ENCODE data around the gene PLD1. TPM values are rescaled to one million over a fixed set of nuclear protein-coding genes. Genes with fewer than 3 reads are reported as not detected.

The PLD1 gene
- total and polyA plus RNA-seq, 2 of the 8 experiments (the other 6 are each of a cell fraction or from before 2014, with no cell fraction given): 1.2 to 2.6 TPM

DNA sequence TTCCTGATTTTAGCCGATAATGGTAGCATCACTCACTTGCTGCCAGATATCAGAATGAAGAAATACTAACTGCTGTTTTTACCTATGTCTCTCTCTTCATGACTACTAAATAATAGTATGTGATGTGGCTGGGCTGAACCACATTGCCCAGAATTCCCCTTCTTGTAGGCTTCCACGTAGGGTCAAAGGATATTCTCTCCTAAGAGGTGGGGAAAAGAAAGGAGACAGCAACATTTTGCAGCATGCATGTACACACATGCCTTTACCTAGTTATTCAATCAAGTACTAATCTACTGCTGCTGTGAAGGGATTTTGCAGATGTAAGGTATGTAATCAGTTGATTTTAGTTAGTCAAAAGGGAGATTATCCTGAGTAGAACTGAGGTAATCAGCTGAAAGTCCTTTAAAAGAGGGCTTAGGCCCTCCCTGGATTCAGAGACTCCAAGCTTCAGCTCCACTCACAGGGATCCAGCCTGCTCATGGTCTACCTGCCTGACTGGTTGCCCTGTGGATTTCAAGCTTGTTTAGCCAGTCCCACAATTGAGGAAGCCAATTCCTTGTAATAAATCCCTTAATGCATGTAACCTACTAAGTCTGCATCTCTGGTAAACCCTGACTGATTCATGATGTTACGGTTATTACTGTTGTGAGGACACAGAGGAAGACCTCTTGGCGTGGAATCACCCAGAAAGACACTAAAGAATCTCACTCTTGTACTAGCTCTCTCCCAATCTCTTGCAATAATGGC lies 20.4 kb downstream of the PLD1 start:
- no peak overlapping the region for H2BK12ac ChIP-seq (ENCODE audit: low read depth, low read length)
- H3K4me2 ChIP-seq (ENCODE audit: insufficient read depth in 1 of 2, low read depth in 2 of 2, low read length in 2 of 2): no peak overlapping the region
- no peak overlapping the region for H3K56ac ChIP-seq (replicated peaks; ENCODE audit: insufficient read length, low read depth, low read length)
- H3K27me3 ChIP-seq (replicated peaks in 1 of 4; ENCODE audit: control insufficient read depth in 3 of 4, extremely low read depth in 1 of 4, insufficient read depth in 3 of 4, low read length in 3 of 4): no peaks in the 10 kb centered on the region
- H3K27ac ChIP-seq (ENCODE audit: low read depth, low read length): no peak overlapping the region
- H3K4me1 ChIP-seq (replicated peaks in 1 of 4; ENCODE audit: control insufficient read depth in 3 of 4, insufficient read depth in 4 of 4, low read length in 3 of 4): peaks cover 0 to 3% (median 3%) of the 10 kb centered on the region in 4 experiments; a peak in 3 of 7 replicates
- H2AK5ac ChIP-seq (ENCODE audit: low read depth, low read length): no peak overlapping the region
- H2BK120ac ChIP-seq (replicated peaks; ENCODE audit: low read depth, low read length): peak overlapping the region; percentile 55
- no peaks in the 10 kb centered on the region for H3K79me1 ChIP-seq (ENCODE audit: low read depth, low read length)
- no peak overlapping the region for H2BK5ac ChIP-seq (ENCODE audit: low read depth, low read length)
- H2BK20ac ChIP-seq (ENCODE audit: low read length): no peak overlapping the region; the same call in 1 of the 2 replicates
- H3K4me3 ChIP-seq (ENCODE audit: extremely low read depth in 1 of 4, insufficient read depth in 2 of 4, low read depth in 3 of 4, low read length in 4 of 4): no peak overlapping the region
- no peak overlapping the region for H3K18ac ChIP-seq (ENCODE audit: extremely low read depth, low read length)
- H3K79me2 ChIP-seq (ENCODE audit: control insufficient read depth in 1 of 2, insufficient read depth in 2 of 2, low read length in 2 of 2): no peaks in the 10 kb centered on the region
- peak overlapping the region; percentile 76 for H4K91ac ChIP-seq (replicated peaks; ENCODE audit: insufficient read length, low read length)
- no peaks in the 10 kb centered on the region for H4K20me1 ChIP-seq (replicated peaks in 1 of 2; ENCODE audit: control insufficient read depth in 1 of 2, insufficient read depth in 2 of 2, low read length in 2 of 2)
- no peak overlapping the region for H3K14ac ChIP-seq (ENCODE audit: insufficient read length)
- H3K4ac ChIP-seq (replicated peaks; ENCODE audit: insufficient read length, low read depth, low read length): no peak overlapping the region
- H2BK15ac ChIP-seq (ENCODE audit: low read length): no peak overlapping the region
- ChIA-PET CTCF (ENCODE audit: partially characterized antibody) (interaction anchor here (0.9 to 3.9 kb wide), 8 partner anchors 7 to 224 kb away, joined by 3 to 24 read pairs (median 4); no protein-coding TSS in a partner anchor), POLR2A (ENCODE audit: partially characterized antibody) (no interaction called here)
- H3K9me3 ChIP-seq (ENCODE audit: insufficient read depth in 2 of 2, low read depth in 1 of 2, low read length in 1 of 2): no peaks in the 10 kb centered on the region
- 74% methylated on average over 4 of the region's 4 CpGs; no CpG with 5 or more reads in 1 of the 2 experiments for WGBS, 2 experiments (ENCODE audit: extremely low coverage in 1 of 2, insufficient coverage in 1 of 2, insufficient read length in 1 of 2, insufficient replicate concordance in 2 of 2, low coverage in 1 of 2, low lambda C conversion rate in 2 of 2, missing lambda C conversion rate in 1 of 2)
- H3K36me3 ChIP-seq (ENCODE audit: control insufficient read depth in 2 of 4, insufficient read depth in 4 of 4, low read length in 3 of 4): no peaks in the 10 kb centered on the region
- no peak overlapping the region for H4K8ac ChIP-seq (ENCODE audit: extremely low read depth, insufficient read depth, low read length)
- no peak overlapping the region for H3K9ac ChIP-seq (replicated peaks in 1 of 4; ENCODE audit: extremely low read depth in 1 of 4, low read depth in 3 of 4, low read length in 3 of 4)
- DNase-seq (ENCODE audit: low read depth in 1 of 2, low spot score in 2 of 2): no peak
- no peaks in the 10 kb centered on the region for H3K23me2 ChIP-seq (ENCODE audit: low read depth, low read length)
- no peak overlapping the region for H2AFZ ChIP-seq (ENCODE audit: low read length)
- FAIRE-seq: no peak
- no peak overlapping the region for H3K23ac ChIP-seq (ENCODE audit: insufficient read length)
- H4K5ac ChIP-seq (ENCODE audit: insufficient read length, low read depth, low read length): no peak overlapping the region
- TF ChIP-seq TCF12 (IDR thresholded peaks at IDR 0.05; ENCODE audit: low read depth, low read length) (no peak), GTF2F1 (IDR thresholded peaks at IDR 0.05; ENCODE audit: borderline replicate concordance, low read depth, low read length) (no peak), RAD21 (IDR thresholded peaks at IDR 0.05 in 1 of 2, conservative IDR thresholded peaks at IDR 0.05 in 1 of 2; ENCODE audit: low read depth in 2 of 2, low read length in 2 of 2) (no peak), RBBP5 (IDR thresholded peaks at IDR 0.05; ENCODE audit: borderline replicate concordance, low read depth, low read length) (no peak), SP4 (IDR thresholded peaks at IDR 0.05; ENCODE audit: low read length) (no peak), POLR2A (IDR thresholded peaks at IDR 0.05; ENCODE audit: control extremely low read depth in 1 of 2, low read depth in 2 of 2, low read length in 2 of 2) (no peak), EGR1 (IDR thresholded peaks at IDR 0.05; ENCODE audit: borderline replicate concordance, low read depth, low read length) (no peak), EZH2 (IDR thresholded peaks at IDR 0.05; ENCODE audit: low read depth, low read length, severe bottlenecking) (no peak), SIRT6 (IDR thresholded peaks at IDR 0.05; ENCODE audit: low read length) (no peak), SP2 (IDR thresholded peaks at IDR 0.05; ENCODE audit: low read length) (no peak), SRF (IDR thresholded peaks at IDR 0.05; ENCODE audit: low read depth, low read length) (no peak)

Measured in H1 (cell line).